HCT116 (cell line): ENCODE measurements around the gene SCGB1C2.
"Not testable (repeated sequence)": the region's sequence is repeated elsewhere in the genome, so short reads cannot be mapped to it uniquely, and the experiment has no call there.

ENCODE experiments used
- CBX3 ChIP-seq: IDR thresholded peaks from 2 replicates; pipeline ENCODE4 v1.6.1; 2012; ENCODE audit warnings: low read depth
- CTCF ChIP-seq, 3 experiments: fragments of 200-600 bp in 1 of 3; sonication (generic) in 1 of 3; IDR thresholded peaks in 2 of 3; conservative IDR thresholded peaks in 1 of 3; 2 replicates each; pipeline ENCODE4 v1.5.1; 2012 to 2017; ENCODE audit warnings: low read depth in 2 of 3, low read length in 2 of 3, antibody characterized with exemption in 1 of 3, borderline replicate concordance in 1 of 3, control low read depth in 1 of 3, mild to moderate bottlenecking in 1 of 3, mixed read lengths in 1 of 3, mixed run types in 1 of 3, moderate library complexity in 1 of 3; ENCODE audit not compliant: insufficient read depth in 1 of 3
- ELF1 ChIP-seq: IDR thresholded peaks from 2 replicates; pipeline ENCODE4 v1.6.1; 2012; ENCODE audit warnings: low read depth, borderline replicate concordance
- EZH2 ChIP-seq: fragments of 200-600 bp; sonication (generic); IDR thresholded peaks from 2 replicates; pipeline ENCODE4 v1.6.1; 2017; ENCODE audit warnings: antibody characterized with exemption, mixed run types
- EZH2phosphoT487 ChIP-seq: fragments of 200-600 bp; IDR thresholded peaks from 2 replicates; pipeline ENCODE4 v1.6.1; 2018; ENCODE audit warnings: antibody characterized with exemption, borderline replicate concordance
- POLR2AphosphoS5 ChIP-seq: IDR thresholded peaks from 2 replicates; pipeline ENCODE4 v1.6.1; 2011; ENCODE audit warnings: mild to moderate bottlenecking, low read depth, low read length, moderate library complexity
- SRF ChIP-seq: IDR thresholded peaks from 2 replicates; pipeline ENCODE4 v1.6.1; 2012; ENCODE audit warnings: low read depth
- ZBTB33 ChIP-seq: IDR thresholded peaks from 2 replicates; pipeline ENCODE4 v1.6.1; 2011; ENCODE audit warnings: mild to moderate bottlenecking, low read length, moderate library complexity; ENCODE audit not compliant: insufficient replicate concordance; ENCODE audit errors: extremely low read depth

GRCh38 chr17:113111-113510 is 24.3 kb upstream of the SCGB1C2 start:
- TF ChIP-seq ZBTB33; CTCF (IDR thresholded peaks at IDR 0.05 in 2 of 3, conservative IDR thresholded peaks at IDR 0.05 in 1 of 3; ENCODE audit: borderline replicate concordance in 1 of 3, insufficient read depth in 1 of 3, low read depth in 2 of 3, low read length in 2 of 3); EZH2phosphoT487; SRF; POLR2AphosphoS5; EZH2; CBX3; ELF1: not testable (repeated sequence)
